ENCODE data around the gene APBA2. TPM values are rescaled to one million over a fixed set of nuclear protein-coding genes. Genes with fewer than 3 reads are reported as not detected.

The APBA2 gene
- total and polyA plus RNA-seq, 10 donors, result 5.8 to 33.8 (median 18.3) TPM

DNA sequence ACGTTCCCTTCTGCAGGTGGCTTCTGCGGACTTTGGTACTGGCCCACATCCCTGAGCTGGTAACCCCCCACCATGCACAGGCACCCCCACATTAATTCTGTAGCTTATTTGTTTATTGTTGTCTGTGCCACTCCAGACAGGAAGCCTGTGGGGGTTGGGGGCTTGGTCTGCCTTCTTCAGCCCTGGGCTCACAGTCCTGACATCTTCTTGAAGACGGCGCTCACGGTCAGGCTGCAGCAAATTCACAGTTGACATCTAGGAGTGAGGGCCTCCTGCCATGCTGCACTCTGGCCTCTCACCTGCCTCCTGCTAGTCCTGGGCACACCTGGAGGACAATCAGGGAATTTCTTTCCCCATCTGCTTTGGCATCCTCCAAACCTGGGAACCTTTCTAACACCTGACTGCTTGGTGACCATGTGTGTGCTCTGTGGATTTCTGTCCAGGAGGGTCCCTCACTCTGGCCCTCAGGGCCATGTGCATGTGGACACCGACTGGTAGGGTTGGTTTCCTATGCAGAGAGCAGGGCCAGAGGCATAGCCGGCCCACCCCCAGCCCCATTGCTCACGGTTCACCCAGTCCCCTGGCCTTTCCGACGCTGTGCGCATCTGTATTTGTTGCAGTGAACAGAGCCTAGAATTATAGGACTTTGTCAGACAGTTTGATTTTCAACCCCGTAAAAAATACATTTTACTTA is 68.8 kb downstream of the APBA2 start:
- 61 to 78% (median 71%) methylated on average over 10 to 12 of the region's 12 CpGs for WGBS, 5 donors
- TF ChIP-seq POLR2AphosphoS5 (IDR thresholded peaks at IDR 0.05), result no peak
- no peak for TF ChIP-seq POLR2A (IDR thresholded peaks at IDR 0.05)

GRCh38 chr15:28955160-28955992 is 69.6 kb downstream of the APBA2 start:
- no peaks in the 10 kb centered on the region for H3K9me3 ChIP-seq
- no peak overlapping the region for H3K4me3 ChIP-seq
- TF ChIP-seq, protein P1, sequence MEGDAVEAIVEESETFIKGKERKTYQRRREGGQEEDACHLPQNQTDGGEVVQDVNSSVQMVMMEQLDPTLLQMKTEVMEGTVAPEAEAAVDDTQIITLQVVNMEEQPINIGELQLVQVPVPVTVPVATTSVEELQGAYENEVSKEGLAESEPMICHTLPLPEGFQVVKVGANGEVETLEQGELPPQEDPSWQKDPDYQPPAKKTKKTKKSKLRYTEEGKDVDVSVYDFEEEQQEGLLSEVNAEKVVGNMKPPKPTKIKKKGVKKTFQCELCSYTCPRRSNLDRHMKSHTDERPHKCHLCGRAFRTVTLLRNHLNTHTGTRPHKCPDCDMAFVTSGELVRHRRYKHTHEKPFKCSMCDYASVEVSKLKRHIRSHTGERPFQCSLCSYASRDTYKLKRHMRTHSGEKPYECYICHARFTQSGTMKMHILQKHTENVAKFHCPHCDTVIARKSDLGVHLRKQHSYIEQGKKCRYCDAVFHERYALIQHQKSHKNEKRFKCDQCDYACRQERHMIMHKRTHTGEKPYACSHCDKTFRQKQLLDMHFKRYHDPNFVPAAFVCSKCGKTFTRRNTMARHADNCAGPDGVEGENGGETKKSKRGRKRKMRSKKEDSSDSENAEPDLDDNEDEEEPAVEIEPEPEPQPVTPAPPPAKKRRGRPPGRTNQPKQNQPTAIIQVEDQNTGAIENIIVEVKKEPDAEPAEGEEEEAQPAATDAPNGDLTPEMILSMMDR (IDR thresholded peaks at IDR 0.05 in 8 of 11, conservative IDR thresholded peaks at IDR 0.05 in 3 of 11), result no peak
- peak in 2 of 3 donors; percentile 10 to 28 for TF ChIP-seq POLR2AphosphoS5 (IDR thresholded peaks at IDR 0.05)
- no peaks in the 10 kb centered on the region for H3K36me3 ChIP-seq
- peaks cover 0 to 31% (median 10%) of the 10 kb centered on the region in 6 donors for H3K4me1 ChIP-seq
- H3K27me3 ChIP-seq (replicated peaks in 1 of 7), result peaks cover 0 to 8% (median 0%) of the 10 kb centered on the region in 7 donors
- intact Hi-C loops (cut with DNase I; ENCODE audit: low total_unique reads), result no loop called here
- H3K27ac ChIP-seq, result peak overlapping the region in 4 of 8 donors; percentile 49 to 78 (median 70)
- peak; percentile 35 for DNase-seq
- 48 to 62% (median 55%) methylated on average over 7 to 8 of the region's 8 CpGs for WGBS, 5 donors

More for the DNA sequence above, 68.8 kb downstream of the APBA2 start:
- intact Hi-C loops (cut with DNase I; ENCODE audit: low total_unique reads), result no loop called here
- H3K4me1 ChIP-seq, result peaks cover 0 to 36% (median 12%) of the 10 kb centered on the region in 6 donors
- H3K27me3 ChIP-seq (replicated peaks in 1 of 7), result peaks cover 0 to 8% (median 0%) of the 10 kb centered on the region in 7 donors
- no peak overlapping the region for H3K4me3 ChIP-seq
- H3K9me3 ChIP-seq, result no peaks in the 10 kb centered on the region
- DNase-seq, result peak; percentile 66
- peak overlapping the region in 5 of 8 donors; percentile 37 to 78 (median 66) for H3K27ac ChIP-seq
- no peaks in the 10 kb centered on the region for H3K36me3 ChIP-seq

DNA sequence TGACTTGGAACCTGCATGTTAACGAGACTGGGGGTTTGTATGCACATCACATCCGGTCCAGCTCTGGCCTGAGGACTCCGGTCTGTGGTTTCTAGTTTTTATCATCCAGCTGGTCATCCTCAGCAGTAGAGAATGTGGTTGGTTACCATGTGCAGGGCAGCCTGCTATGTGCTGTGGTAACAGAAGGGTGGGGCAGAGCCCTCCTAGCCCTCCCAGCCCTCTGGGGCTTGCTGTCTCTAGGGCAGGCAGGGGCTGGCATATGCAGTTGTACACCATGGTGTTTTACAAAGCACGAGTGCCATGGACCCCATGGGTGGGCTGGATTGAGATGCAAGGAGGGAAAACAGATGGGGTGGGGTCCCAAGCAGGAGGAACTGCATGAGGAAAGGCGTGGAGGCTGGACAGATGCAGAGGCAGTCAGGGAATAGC is 70.2 kb downstream of the APBA2 start:
- Histone ChIP-seq H3K36me3 (no peaks in the 10 kb centered on the region), H3K27ac (peak overlapping the region in 3 of 8 donors; percentile 66 to 78 (median 75)), H3K9me3 (no peaks in the 10 kb centered on the region), H3K4me3 (no peak overlapping the region), H3K4me1 (peaks cover 0 to 31% (median 10%) of the 10 kb centered on the region in 6 donors), H3K27me3 (replicated peaks in 1 of 7) (peaks cover 0 to 8% (median 0%) of the 10 kb centered on the region in 7 donors)
- no peak for TF ChIP-seq POLR2AphosphoS5 (IDR thresholded peaks at IDR 0.05)
- no peak for TF ChIP-seq POLR2A (IDR thresholded peaks at IDR 0.05)
- TF ChIP-seq, protein P1 (IDR thresholded peaks at IDR 0.05 in 8 of 11, conservative IDR thresholded peaks at IDR 0.05 in 3 of 11), result no peak
- intact Hi-C loops (cut with DNase I; ENCODE audit: low total_unique reads), result no loop called here
- peak; percentile 73 for DNase-seq
- WGBS, 5 donors, result 69 to 73% (median 71%) methylated on average over 4 to 5 of the region's 5 CpGs

DNA sequence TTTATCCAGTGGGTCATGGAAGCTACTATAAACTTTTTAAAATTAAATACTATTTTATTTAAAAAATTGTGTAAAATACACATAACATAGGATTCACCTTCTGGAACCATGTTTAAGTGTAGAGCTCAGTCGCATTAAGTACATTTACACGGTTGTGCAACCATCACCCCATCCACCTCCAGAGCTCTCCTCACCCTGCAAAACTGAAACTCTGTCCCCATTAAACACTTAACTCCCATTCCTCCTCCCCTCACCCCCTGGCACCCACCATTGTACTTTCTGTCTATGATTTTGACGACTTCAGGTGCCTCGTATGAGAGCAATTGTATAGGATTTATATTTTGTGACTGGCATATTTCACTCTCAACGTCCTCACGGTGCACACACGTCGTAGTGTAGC is 70.7 kb downstream of the APBA2 start:
- Histone ChIP-seq H3K4me3 (no peak overlapping the region), H3K9me3 (no peaks in the 10 kb centered on the region), H3K27ac (peak overlapping the region in 3 of 8 donors; percentile 66 to 78 (median 75)), H3K4me1 (peaks cover 0 to 31% (median 10%) of the 10 kb centered on the region in 6 donors), H3K27me3 (replicated peaks in 1 of 7) (peaks cover 0 to 8% (median 0%) of the 10 kb centered on the region in 7 donors), H3K36me3 (no peaks in the 10 kb centered on the region)
- intact Hi-C loops (cut with DNase I; ENCODE audit: low total_unique reads), result no loop called here
- DNase-seq, result peak; percentile 21
- TF ChIP-seq POLR2A (IDR thresholded peaks at IDR 0.05), result no peak
- no peak for TF ChIP-seq POLR2AphosphoS5 (IDR thresholded peaks at IDR 0.05)
- TF ChIP-seq, protein P1 (IDR thresholded peaks at IDR 0.05 in 8 of 11, conservative IDR thresholded peaks at IDR 0.05 in 3 of 11), result no peak
- 87 to 95% (median 87%) methylated on average over 8 of the region's 8 CpGs for WGBS, 5 donors
